HEK293 (cell line): ENCODE data around the gene ARHGEF4.

Experiments used
- CTCF ChIA-PET: fragments of 350-600 bp; formaldehyde crosslinking; extraction: SDS; loops from one replicate; lab custom pipeline; 2021; ENCODE audit warnings: antibody characterized with exemption; lab: Yijun Ruan, JAX
- POLR2A ChIA-PET: fragments of 300-600 bp; formaldehyde crosslinking; extraction: SDS; loops from one replicate; lab custom pipeline; 2020; ENCODE audit warnings: antibody characterized with exemption, inconsistent platforms; lab: Yijun Ruan, JAX
- H3K27ac ChIP-seq: fragments of 200-500 bp; sonication (Bioruptor generic); 2 replicates; pipeline ENCODE4 v1.5.1; 2014; ENCODE audit warnings: low read depth, low read length, control low read depth, inconsistent platforms; ENCODE audit errors: extremely low read depth
- H3K36me3 ChIP-seq, 2 experiments: fragments of 200-500 bp in 1 of 2; sonication (Bioruptor generic) in 1 of 2; 1 replicate in 1 of 2; 2 replicates in 1 of 2; pipeline ENCODE4 v1.5.1; 2014 to 2017; ENCODE audit warnings: inconsistent platforms in 2 of 2, low read length in 2 of 2; ENCODE audit not compliant: control insufficient read depth in 2 of 2, insufficient read depth in 1 of 2
- H3K4me1 ChIP-seq: fragments of 200-500 bp; sonication (Bioruptor generic); 2 replicates; pipeline ENCODE4 v1.5.1; 2014; ENCODE audit warnings: mild to moderate bottlenecking, low read length, inconsistent platforms; ENCODE audit not compliant: control insufficient read depth, insufficient read depth
- H3K4me3 ChIP-seq: 2 replicates; pipeline ENCODE4 v1.5.1; 2011; ENCODE audit warnings: low read depth, mild to moderate bottlenecking, control low read depth, low read length, moderate library complexity
- H3K9me3 ChIP-seq: fragments of 200-500 bp; sonication (Bioruptor generic); 2 replicates; pipeline ENCODE4 v1.5.1; 2014; ENCODE audit warnings: low read depth, low read length, inconsistent platforms; ENCODE audit not compliant: control insufficient read depth, insufficient read depth
- EGR2 ChIP-seq: fragments of 450-650 bp; formaldehyde crosslinking; IDR thresholded peaks from 2 replicates; pipeline ENCODE4 v1.5.1; 2016; ENCODE audit warnings: low read depth, missing biosample characterization, missing genetic modification characterization
- GLIS1 ChIP-seq: fragments of 450-650 bp; formaldehyde crosslinking; IDR thresholded peaks from 2 replicates; pipeline ENCODE4 v1.5.1; 2016; ENCODE audit warnings: missing biosample characterization, missing genetic modification characterization
- HOXD13 ChIP-seq: sonication (generic); formaldehyde crosslinking; IDR thresholded peaks from 2 replicates; pipeline ENCODE4 v1.8.0; 2022; ENCODE audit warnings: missing genetic modification reagents, borderline replicate concordance
- OSR2 ChIP-seq: fragments of 450-650 bp; formaldehyde crosslinking; IDR thresholded peaks from 2 replicates; pipeline ENCODE4 v1.5.1; 2016; ENCODE audit warnings: missing biosample characterization, missing genetic modification characterization
- PBX3 ChIP-seq: sonication (generic); formaldehyde crosslinking; IDR thresholded peaks from 2 replicates; pipeline ENCODE4 v1.8.1; 2022; ENCODE audit warnings: mild to moderate bottlenecking, moderate library complexity, missing genetic modification reagents
- REPIN1 ChIP-seq: fragments of 450-650 bp; formaldehyde crosslinking; IDR thresholded peaks from 2 replicates; pipeline ENCODE4 v1.5.1; 2017; ENCODE audit warnings: missing biosample characterization, missing genetic modification characterization, low read depth
- SCRT2 ChIP-seq: fragments of 450-650 bp; formaldehyde crosslinking; IDR thresholded peaks from 2 replicates; pipeline ENCODE4 v1.5.1; 2016; ENCODE audit warnings: missing biosample characterization, missing genetic modification characterization
- SP7 ChIP-seq: fragments of 450-650 bp; formaldehyde crosslinking; IDR thresholded peaks from 2 replicates; pipeline ENCODE4 v1.5.1; 2016; ENCODE audit warnings: missing biosample characterization, missing genetic modification characterization
- TCF7L2 ChIP-seq: IDR thresholded peaks from 2 replicates; pipeline ENCODE4 v1.6.1; 2011; ENCODE audit warnings: low read depth, mild to moderate bottlenecking, inconsistent platforms, low read length, moderate library complexity, borderline replicate concordance
- TRIM28 ChIP-seq: IDR thresholded peaks from 2 replicates; pipeline ENCODE4 v1.6.1; 2011; ENCODE audit warnings: low read length, control low read depth, borderline replicate concordance
- YY1 ChIP-seq: fragments of 450-650 bp; formaldehyde crosslinking; IDR thresholded peaks from 2 replicates; pipeline ENCODE4 v1.5.1; 2018; ENCODE audit warnings: missing biosample characterization, missing genetic modification characterization
- ZNF239 ChIP-seq: fragments of 450-650 bp; formaldehyde crosslinking; IDR thresholded peaks from 2 replicates; pipeline ENCODE4 v1.5.1; 2016; ENCODE audit warnings: missing biosample characterization, missing genetic modification characterization
- ZNF26 ChIP-seq: fragments of 450-650 bp; formaldehyde crosslinking; IDR thresholded peaks from 2 replicates; pipeline ENCODE4 v1.5.1; 2016; ENCODE audit warnings: missing biosample characterization, missing genetic modification characterization
- ZNF302 ChIP-seq: fragments of 450-650 bp; formaldehyde crosslinking; IDR thresholded peaks from 2 replicates; pipeline ENCODE4 v1.5.1; 2016; ENCODE audit warnings: missing biosample characterization, missing genetic modification characterization, low read depth
- ZNF354C ChIP-seq: fragments of 450-650 bp; formaldehyde crosslinking; IDR thresholded peaks from 2 replicates; pipeline ENCODE4 v1.5.1; 2016; ENCODE audit warnings: missing biosample characterization, missing genetic modification characterization, low read depth, borderline replicate concordance
- ZNF391 ChIP-seq: fragments of 450-650 bp; formaldehyde crosslinking; IDR thresholded peaks from 2 replicates; pipeline ENCODE4 v1.5.1; 2016; ENCODE audit warnings: low read depth, missing biosample characterization, missing genetic modification characterization, borderline replicate concordance
- ZNF513 ChIP-seq: fragments of 450-650 bp; IDR thresholded peaks from 2 replicates; pipeline ENCODE4 v1.5.1; 2018; ENCODE audit warnings: missing biosample characterization, missing genetic modification characterization
- ZNF518A ChIP-seq: fragments of 450-650 bp; formaldehyde crosslinking; conservative IDR thresholded peaks from 2 replicates; pipeline ENCODE4 v1.5.1; 2016; ENCODE audit warnings: low read depth, missing biosample characterization, missing genetic modification characterization
- ZNF521 ChIP-seq: fragments of 450-650 bp; formaldehyde crosslinking; IDR thresholded peaks from 2 replicates; pipeline ENCODE4 v1.5.1; 2017; ENCODE audit warnings: missing biosample characterization, mild to moderate bottlenecking, missing genetic modification characterization
- ZNF558 ChIP-seq: fragments of 450-650 bp; formaldehyde crosslinking; IDR thresholded peaks from 2 replicates; pipeline ENCODE4 v1.5.1; 2016; ENCODE audit warnings: missing biosample characterization, missing genetic modification characterization
- ZNF571 ChIP-seq: fragments of 450-650 bp; formaldehyde crosslinking; IDR thresholded peaks from 2 replicates; pipeline ENCODE4 v1.5.0; 2017; ENCODE audit warnings: missing biosample characterization, missing genetic modification characterization
- ZNF701 ChIP-seq: fragments of 450-650 bp; formaldehyde crosslinking; IDR thresholded peaks from 2 replicates; pipeline ENCODE4 v1.5.1; 2016; ENCODE audit warnings: missing biosample characterization, missing genetic modification characterization
- ZNF704 ChIP-seq: fragments of 450-650 bp; formaldehyde crosslinking; IDR thresholded peaks from 2 replicates; pipeline ENCODE4 v1.5.1; 2016; ENCODE audit warnings: missing biosample characterization, missing genetic modification characterization
- ZNF785 ChIP-seq: fragments of 450-650 bp; formaldehyde crosslinking; IDR thresholded peaks from 2 replicates; pipeline ENCODE4 v1.5.1; 2016; ENCODE audit warnings: missing biosample characterization, missing genetic modification characterization

The ARHGEF4 gene

GRCh38 chr2:131027566-131028528 lies 191.1 kb downstream of the ARHGEF4 start (continued):
- TF ChIP-seq HOXD13 (no peak), ZNF513 (tag by site-specific recombination) (no peak), ZNF558 (tag by site-specific recombination) (no peak), ZNF239 (tag by site-specific recombination) (no peak), ZNF518A (no peak), YY1 (no peak)

- ChIA-PET CTCF (no interaction called here), POLR2A (no interaction called here)
- TF ChIP-seq ZNF571 (tag by site-specific recombination) (no peak), TCF7L2 (no peak), SCRT2 (tag by site-specific recombination) (no peak), ZNF521 (tag by site-specific recombination) (no peak), ZNF701 (no peak), ZNF704 (tag by site-specific recombination) (no peak), OSR2 (no peak), TRIM28 (no peak), EGR2 (no peak)
- no peaks in the 10 kb centered on the region for H3K9me3 ChIP-seq
- H3K4me1 ChIP-seq: no peaks in the 10 kb centered on the region; the same call in 1 of the 2 replicates
- no peak overlapping the region for H3K27ac ChIP-seq
- H3K36me3 ChIP-seq: no peaks in the 10 kb centered on the region
- no peak overlapping the region for H3K4me3 ChIP-seq
Measured at GRCh38 chr2:131029812-131030211, 193.1 kb downstream of the ARHGEF4 start.

GRCh38 chr2:131030478-131030971 lies 193.8 kb downstream of the ARHGEF4 start:
- Histone ChIP-seq H3K4me3 (no peak overlapping the region), H3K27ac (no peak overlapping the region), H3K4me1 (no peaks in the 10 kb centered on the region; the same call in 1 of the 2 replicates), H3K36me3 (no peaks in the 10 kb centered on the region), H3K9me3 (no peaks in the 10 kb centered on the region)
- CTCF ChIA-PET: no interaction called here
- POLR2A ChIA-PET: no interaction called here
- TF ChIP-seq REPIN1 (tag by site-specific recombination): no peak
- TF ChIP-seq ZNF26 (tag by site-specific recombination): no peak
- no peak for TF ChIP-seq SP7 (tag by site-specific recombination)
- TF ChIP-seq ZNF302 (tag by site-specific recombination): no peak
- no peak for TF ChIP-seq PBX3 (CRISPR knock-in tag)
- TF ChIP-seq GLIS1 (tag by site-specific recombination): no peak
- no peak for TF ChIP-seq ZNF354C (tag by site-specific recombination)
- TF ChIP-seq ZNF391: no peak
- TF ChIP-seq ZNF785: no peak
- no peak for TF ChIP-seq ZNF521 (tag by site-specific recombination)
